Measurements from ENCODE around the gene CNNM3.

The CNNM3 gene

GRCh38 chr2:96839293-96839874, 23.3 kb downstream of the CNNM3 start:
- Histone ChIP-seq H3K9me3 (ENCODE audit: insufficient read depth, low read length) (no peaks in the 10 kb centered on the region), H2AFZ (ENCODE audit: low read depth, low read length) (no peak overlapping the region), H3K36me3 (replicated peaks; ENCODE audit: low read depth, low read length) (peaks cover 9% of the 10 kb centered on the region), H3K27me3 (ENCODE audit: low read depth, low read length) (no peaks in the 10 kb centered on the region), H3K4me2 (ENCODE audit: low read length) (no peak overlapping the region), H3K79me2 (ENCODE audit: low read length) (no peaks in the 10 kb centered on the region), H3K4me3 (ENCODE audit: low read length) (no peak overlapping the region), H3K9ac (ENCODE audit: low read length) (no peak overlapping the region), H3K27ac (ENCODE audit: low read length) (no peak overlapping the region), H3K4me1 (ENCODE audit: low read length) (no peaks in the 10 kb centered on the region), H4K20me1 (ENCODE audit: insufficient read depth, low read length) (no peaks in the 10 kb centered on the region)
- TF ChIP-seq EZH2phosphoT487 (IDR thresholded peaks at IDR 0.05; ENCODE audit: low read depth) (no peak), CTCF (IDR thresholded peaks at IDR 0.05; ENCODE audit: low read depth, low read length) (no peak)

GRCh38 chr2:96839875-96840850, 24.1 kb downstream of the CNNM3 start:
- H3K9ac ChIP-seq (ENCODE audit: low read length) = no peak overlapping the region
- TF ChIP-seq CTCF (IDR thresholded peaks at IDR 0.05; ENCODE audit: low read depth, low read length) = no peak
- TF ChIP-seq EZH2phosphoT487 (IDR thresholded peaks at IDR 0.05; ENCODE audit: low read depth) = no peak
- H3K4me2 ChIP-seq (ENCODE audit: low read length) = no peak overlapping the region
- H3K9me3 ChIP-seq (ENCODE audit: insufficient read depth, low read length) = no peaks in the 10 kb centered on the region
- peaks cover 4% of the 10 kb centered on the region for H3K36me3 ChIP-seq (replicated peaks; ENCODE audit: low read depth, low read length)
- no peak overlapping the region for H2AFZ ChIP-seq (ENCODE audit: low read depth, low read length)
- H3K27me3 ChIP-seq (ENCODE audit: low read depth, low read length) = no peaks in the 10 kb centered on the region
- H3K4me3 ChIP-seq (ENCODE audit: low read length) = no peak overlapping the region
- H3K27ac ChIP-seq (ENCODE audit: low read length) = no peak overlapping the region
- no peaks in the 10 kb centered on the region for H3K79me2 ChIP-seq (ENCODE audit: low read length)
- H3K4me1 ChIP-seq (ENCODE audit: low read length) = no peaks in the 10 kb centered on the region
- H4K20me1 ChIP-seq (ENCODE audit: insufficient read depth, low read length) = no peaks in the 10 kb centered on the region

- Histone ChIP-seq H3K9me3 (ENCODE audit: insufficient read depth, low read length) (no peaks in the 10 kb centered on the region), H3K9ac (ENCODE audit: low read length) (no peak overlapping the region), H3K79me2 (ENCODE audit: low read length) (no peaks in the 10 kb centered on the region), H2AFZ (ENCODE audit: low read depth, low read length) (no peak overlapping the region), H3K4me2 (ENCODE audit: low read length) (no peak overlapping the region), H4K20me1 (ENCODE audit: insufficient read depth, low read length) (no peaks in the 10 kb centered on the region), H3K36me3 (replicated peaks; ENCODE audit: low read depth, low read length) (peaks cover 4% of the 10 kb centered on the region), H3K27ac (ENCODE audit: low read length) (no peak overlapping the region), H3K4me3 (ENCODE audit: low read length) (no peak overlapping the region), H3K4me1 (ENCODE audit: low read length) (no peaks in the 10 kb centered on the region), H3K27me3 (ENCODE audit: low read depth, low read length) (no peaks in the 10 kb centered on the region)
- TF ChIP-seq CTCF (IDR thresholded peaks at IDR 0.05; ENCODE audit: low read depth, low read length) (no peak), EZH2phosphoT487 (IDR thresholded peaks at IDR 0.05; ENCODE audit: low read depth) (no peak)
Observed at GRCh38 chr2:96841701-96842495, 25.8 kb downstream of the CNNM3 start.

GRCh38 chr2:96842600-96842999, 26.5 kb downstream of the CNNM3 start:
- Histone ChIP-seq H3K79me2 (ENCODE audit: low read length) (no peaks in the 10 kb centered on the region), H4K20me1 (ENCODE audit: insufficient read depth, low read length) (no peaks in the 10 kb centered on the region), H3K9me3 (ENCODE audit: insufficient read depth, low read length) (no peaks in the 10 kb centered on the region), H3K9ac (ENCODE audit: low read length) (no peak overlapping the region), H3K27ac (ENCODE audit: low read length) (no peak overlapping the region), H3K27me3 (ENCODE audit: low read depth, low read length) (no peaks in the 10 kb centered on the region), H3K36me3 (replicated peaks; ENCODE audit: low read depth, low read length) (no peaks in the 10 kb centered on the region), H3K4me1 (ENCODE audit: low read length) (no peaks in the 10 kb centered on the region), H3K4me3 (ENCODE audit: low read length) (no peak overlapping the region), H2AFZ (ENCODE audit: low read depth, low read length) (no peak overlapping the region), H3K4me2 (ENCODE audit: low read length) (no peak overlapping the region)
- TF ChIP-seq EZH2phosphoT487 (IDR thresholded peaks at IDR 0.05; ENCODE audit: low read depth) (no peak), CTCF (IDR thresholded peaks at IDR 0.05; ENCODE audit: low read depth, low read length) (no peak)
